ENCODE results near the gene CCNY. TPM values are rescaled to one million over a fixed set of nuclear protein-coding genes. Genes with fewer than 3 reads are reported as not detected.
A peak's percentile ranks its signal among the peaks of the same experiment; 100 is the strongest.

Gene CCNY
- total RNA-seq, 6 experiments from 2014 or later: 22.4 to 49.2 (median 41.4) TPM

DNA sequence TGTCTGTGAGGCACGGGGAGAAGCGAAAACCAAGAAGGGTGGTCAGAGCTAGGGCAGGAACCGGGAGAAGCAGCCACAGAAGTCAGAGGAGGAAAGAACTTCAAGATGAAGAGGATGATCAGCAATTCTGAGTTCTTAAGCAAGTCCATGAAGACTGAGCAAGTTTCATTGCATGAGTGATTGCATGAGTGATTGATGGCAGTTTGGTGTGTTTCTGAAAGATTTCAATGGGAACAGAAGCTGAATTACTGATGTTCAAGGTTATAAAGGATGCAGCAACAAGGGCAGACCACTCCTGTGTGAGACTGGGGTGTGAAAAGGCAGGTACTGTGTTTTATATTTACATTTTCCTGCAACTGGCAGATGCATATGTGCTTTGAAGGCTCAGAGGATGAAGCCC is 35.4 kb downstream of the CCNY start:
- peak in 1 of 4 donors; percentile 20 for ATAC-seq
- no peak overlapping the region for H3K4me3 ChIP-seq
- DNase-seq: no peak
- WGBS (ENCODE audit: insufficient coverage, low coverage, low lambda C conversion rate, missing lambda C conversion rate): 55% methylated on average over 3 of the region's 3 CpGs
- peak overlapping the region in 2 of 3 donors; percentile 1 to 18 for H3K27ac ChIP-seq
- intact Hi-C loops (cut with DNase I): no loop called here
- TF ChIP-seq POLR2A (IDR thresholded peaks at IDR 0.05): no peak
- TF ChIP-seq, protein P1, sequence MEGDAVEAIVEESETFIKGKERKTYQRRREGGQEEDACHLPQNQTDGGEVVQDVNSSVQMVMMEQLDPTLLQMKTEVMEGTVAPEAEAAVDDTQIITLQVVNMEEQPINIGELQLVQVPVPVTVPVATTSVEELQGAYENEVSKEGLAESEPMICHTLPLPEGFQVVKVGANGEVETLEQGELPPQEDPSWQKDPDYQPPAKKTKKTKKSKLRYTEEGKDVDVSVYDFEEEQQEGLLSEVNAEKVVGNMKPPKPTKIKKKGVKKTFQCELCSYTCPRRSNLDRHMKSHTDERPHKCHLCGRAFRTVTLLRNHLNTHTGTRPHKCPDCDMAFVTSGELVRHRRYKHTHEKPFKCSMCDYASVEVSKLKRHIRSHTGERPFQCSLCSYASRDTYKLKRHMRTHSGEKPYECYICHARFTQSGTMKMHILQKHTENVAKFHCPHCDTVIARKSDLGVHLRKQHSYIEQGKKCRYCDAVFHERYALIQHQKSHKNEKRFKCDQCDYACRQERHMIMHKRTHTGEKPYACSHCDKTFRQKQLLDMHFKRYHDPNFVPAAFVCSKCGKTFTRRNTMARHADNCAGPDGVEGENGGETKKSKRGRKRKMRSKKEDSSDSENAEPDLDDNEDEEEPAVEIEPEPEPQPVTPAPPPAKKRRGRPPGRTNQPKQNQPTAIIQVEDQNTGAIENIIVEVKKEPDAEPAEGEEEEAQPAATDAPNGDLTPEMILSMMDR (IDR thresholded peaks at IDR 0.05): no peak
- peaks cover 0 to 19% (median 5%) of the 10 kb centered on the region in 4 donors for H3K4me1 ChIP-seq
- H3K27me3 ChIP-seq: no peaks in the 10 kb centered on the region
- no peaks in the 10 kb centered on the region for H3K9me3 ChIP-seq
- no peaks in the 10 kb centered on the region for H3K36me3 ChIP-seq

DNA sequence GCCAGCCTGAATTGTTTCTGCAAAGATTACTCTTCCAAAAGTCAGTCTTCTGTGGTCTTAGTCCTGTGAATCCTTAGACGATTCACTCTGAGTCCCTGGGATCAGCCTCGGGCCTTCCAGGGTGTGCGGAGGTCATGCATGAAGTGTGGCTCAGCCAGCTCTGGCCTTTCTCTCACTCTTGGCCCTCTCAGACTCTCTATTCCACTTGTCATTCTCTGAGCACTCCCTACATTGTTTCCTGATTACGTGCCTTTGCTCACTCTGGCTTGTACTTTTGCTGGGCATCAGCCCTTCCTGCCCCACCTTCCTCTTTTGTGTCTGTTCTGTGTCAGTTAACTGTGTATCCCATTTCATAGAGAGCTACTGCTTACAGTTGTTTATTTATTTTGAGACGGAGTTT is 36.0 kb downstream of the CCNY start:
- no peaks in the 10 kb centered on the region for H3K27me3 ChIP-seq
- DNase-seq: no peak

DNA sequence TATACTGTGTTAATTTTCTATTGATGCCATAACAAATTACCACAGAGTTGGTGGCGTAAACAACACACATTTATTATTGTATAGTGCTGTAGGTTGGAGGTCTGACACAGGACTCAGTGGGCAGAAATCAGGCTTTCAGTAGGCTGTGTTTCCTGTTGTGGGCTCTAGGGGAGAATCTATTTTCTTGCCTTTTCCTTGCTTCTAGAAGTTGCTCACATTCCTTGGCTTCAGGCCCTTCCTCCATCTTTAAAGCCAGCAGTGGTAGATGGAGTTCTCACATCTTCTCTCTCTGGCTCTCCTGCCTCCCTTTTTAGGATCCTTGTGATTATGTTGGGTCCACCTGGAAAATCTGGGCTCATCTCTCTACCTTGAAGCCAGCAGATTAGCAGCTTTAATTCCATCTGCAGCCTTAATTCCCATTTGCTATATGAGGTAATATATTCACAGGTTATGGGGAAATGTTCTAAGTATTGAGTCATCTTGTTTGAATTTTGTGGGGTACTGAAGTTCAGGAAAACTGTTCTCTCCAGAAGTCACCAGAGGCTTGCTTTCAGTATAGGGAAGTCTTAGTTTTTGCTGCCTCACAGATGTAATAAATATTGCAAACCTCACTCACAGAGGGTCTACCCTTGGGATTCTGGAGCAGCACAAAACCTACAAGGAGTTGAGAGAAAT is 38.9 kb downstream of the CCNY start:
- WGBS (ENCODE audit: insufficient coverage, low coverage, low lambda C conversion rate, missing lambda C conversion rate): 82% methylated on average over 1 of the region's 1 CpG
- DNase-seq (no peak), ATAC-seq (peak in 2 of 4 donors; percentile 14 to 22)
- intact Hi-C loops (cut with DNase I): no loop called here
- H3K4me3 ChIP-seq: no peak overlapping the region
- H3K36me3 ChIP-seq: no peaks in the 10 kb centered on the region
- H3K4me1 ChIP-seq: peaks cover 0 to 8% (median 0%) of the 10 kb centered on the region in 4 donors
- TF ChIP-seq, protein P1 (IDR thresholded peaks at IDR 0.05): no peak
- no peak for TF ChIP-seq POLR2A (IDR thresholded peaks at IDR 0.05)
- H3K9me3 ChIP-seq: no peaks in the 10 kb centered on the region
- H3K27ac ChIP-seq: no peak overlapping the region
- no peaks in the 10 kb centered on the region for H3K27me3 ChIP-seq

More for the DNA sequence above, 36.0 kb downstream of the CCNY start:
- H3K9me3 ChIP-seq: no peaks in the 10 kb centered on the region
- ATAC-seq: peak; percentile 47 to 75 (median 67)
- intact Hi-C loops (cut with DNase I): no loop called here
- TF ChIP-seq, protein P1 (IDR thresholded peaks at IDR 0.05): no peak
- TF ChIP-seq POLR2A (IDR thresholded peaks at IDR 0.05): no peak
- no peaks in the 10 kb centered on the region for H3K36me3 ChIP-seq
- H3K27ac ChIP-seq: peak overlapping the region in 2 of 3 donors; percentile 1 to 18
- no peak overlapping the region for H3K4me3 ChIP-seq
- 74% methylated on average over 3 of the region's 5 CpGs for WGBS (ENCODE audit: insufficient coverage, low coverage, low lambda C conversion rate, missing lambda C conversion rate)
- H3K4me1 ChIP-seq: peaks cover 0 to 19% (median 5%) of the 10 kb centered on the region in 4 donors

DNA sequence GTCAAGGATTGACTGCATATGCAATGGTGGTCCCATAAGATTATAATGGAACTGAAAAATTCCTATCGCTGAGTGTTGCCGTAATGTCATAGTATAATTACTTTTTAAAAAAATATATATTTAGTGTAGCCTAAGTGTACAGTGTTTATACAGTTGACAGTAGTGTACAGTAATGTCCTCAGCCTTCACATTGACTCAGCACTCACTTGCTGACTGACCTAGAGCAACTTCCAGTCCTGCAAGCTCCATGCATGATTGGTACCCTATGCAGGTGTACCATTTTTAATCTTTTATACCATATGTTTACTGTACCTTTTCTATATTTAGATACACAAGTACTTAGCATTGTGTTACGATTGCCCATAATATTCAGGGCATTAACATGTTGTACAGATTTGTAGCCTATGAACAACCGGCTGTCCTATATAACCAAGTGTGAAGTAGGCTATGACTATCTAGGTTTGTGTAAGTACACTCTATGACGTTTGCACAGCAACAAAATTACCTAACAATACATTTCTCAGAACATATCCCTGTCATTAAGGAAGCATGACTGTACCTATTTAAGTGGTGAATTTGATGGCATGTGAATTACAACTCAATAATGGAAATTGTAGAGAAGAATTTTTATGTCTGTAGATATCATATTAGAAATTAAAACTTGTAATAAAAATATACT is 40.9 kb downstream of the CCNY start:
- Histone ChIP-seq H3K4me1 (peaks cover 0 to 8% (median 0%) of the 10 kb centered on the region in 4 donors), H3K36me3 (no peaks in the 10 kb centered on the region), H3K9me3 (no peaks in the 10 kb centered on the region), H3K27ac (no peak overlapping the region), H3K4me3 (no peak overlapping the region), H3K27me3 (no peaks in the 10 kb centered on the region)
- DNase-seq (no peak), ATAC-seq (no peak)
- 82% methylated on average over 5 of the region's 5 CpGs for WGBS (ENCODE audit: insufficient coverage, low coverage, low lambda C conversion rate, missing lambda C conversion rate)
- TF ChIP-seq, protein P1 (IDR thresholded peaks at IDR 0.05): no peak
- no peak for TF ChIP-seq POLR2A (IDR thresholded peaks at IDR 0.05)
- intact Hi-C loops (cut with DNase I): no loop called here
